Lung (tissue), 12 donors: ENCODE measurements around the gene NRG2. TPM values are rescaled to one million over a fixed set of nuclear protein-coding genes. Genes with fewer than 3 reads are reported as not detected.

ENCODE experiments used
- ATAC-seq: fragments of 200-7000 bp; cut with Tn5 transposase; one replicate; pipeline ENCODE4 v1.9.1; 2020; ENCODE audit warnings: moderate number of reproducible peaks; ENCODE audit not compliant: insufficient read depth, low FRiP score
- DNase-seq, 3 donors: peaks; one replicate each; pipeline ENCODE4 v3.0.0-alpha.2; 2013 to 2017
- H3K27ac ChIP-seq, 2 donors: one replicate each; pipeline ENCODE4 v1.5.1; 2013; ENCODE audit warnings: mild to moderate bottlenecking in 2 of 2, moderate library complexity in 2 of 2, control low read depth in 1 of 2, inconsistent platforms in 1 of 2, low read depth in 1 of 2, low read length in 1 of 2
- H3K27me3 ChIP-seq, 3 donors: one replicate each; pipeline ENCODE4 v1.5.1; 2013; ENCODE audit warnings: low read length in 2 of 3; ENCODE audit not compliant: control insufficient read depth in 3 of 3, insufficient read depth in 3 of 3
- H3K36me3 ChIP-seq, 4 donors: one replicate each; pipeline ENCODE4 v1.5.1; 2013; ENCODE audit warnings: low read length in 4 of 4, mild to moderate bottlenecking in 1 of 4, moderate library complexity in 1 of 4; ENCODE audit not compliant: control insufficient read depth in 4 of 4, insufficient read depth in 4 of 4
- H3K4me1 ChIP-seq, 5 donors: one replicate each; pipeline ENCODE4 v1.5.1; 2013; ENCODE audit warnings: low read length in 5 of 5, mild to moderate bottlenecking in 2 of 5, moderate library complexity in 1 of 5; ENCODE audit not compliant: control insufficient read depth in 5 of 5, insufficient read depth in 5 of 5
- H3K4me3 ChIP-seq: one replicate; pipeline ENCODE4 v1.5.1; 2013; ENCODE audit warnings: mild to moderate bottlenecking, control low read depth, moderate library complexity
- H3K9ac ChIP-seq, 2 donors: one replicate each; pipeline ENCODE4 v1.5.1; 2013; ENCODE audit warnings: low read length in 2 of 2, control low read depth in 1 of 2; ENCODE audit not compliant: insufficient read depth in 1 of 2
- H3K9me3 ChIP-seq, 4 donors: one replicate each; pipeline ENCODE4 v1.5.1; 2013; ENCODE audit warnings: low read length in 3 of 4, mild to moderate bottlenecking in 1 of 4, moderate library complexity in 1 of 4; ENCODE audit not compliant: control insufficient read depth in 4 of 4, insufficient read depth in 3 of 4
- WGBS, 2 donors: extraction: QIAGEN DNeasy Blood & Tissue Kit; methylation state at CpG; one replicate each; pipeline ENCODE4 v1.1.7; 2013; 5-methylcytosine and 5-hydroxymethylcytosine counted together
- polyA plus RNA-seq, 2 donors: library from polyadenylated mRNA; stranded (reverse); fragments of 200-250 nt; gene quantifications; one replicate each; pipeline ENCODE4 v1.2.1, GENCODE V29; 2013
- total RNA-seq, 2 donors: library from RNA; depleted of rRNA in 1 of 2; stranded (reverse); fragments of >200 nt in 1 of 2; gene quantifications; one replicate each; pipeline ENCODE4 v1.2.1, GENCODE V29; 2014 to 2021
- TF ChIP-seq, protein P1 (sequence below): IDR thresholded peaks from 2 replicates; pipeline ENCODE4 v1.5.1; 2012; ENCODE audit warnings: mild to moderate bottlenecking; ENCODE audit errors: control extremely low read depth, extremely low read depth
- donor health status: control.
- donor health status: control.
- donor health status: Bipolar disorder and iron deficiency.
- donor health status: healthy.
- donor health status: DM: yes; HTN: yes; CAD: no.

Gene NRG2
- total and polyA plus RNA-seq, 4 donors, result 0.41 to 3.0 (median 1.0) TPM

DNA sequence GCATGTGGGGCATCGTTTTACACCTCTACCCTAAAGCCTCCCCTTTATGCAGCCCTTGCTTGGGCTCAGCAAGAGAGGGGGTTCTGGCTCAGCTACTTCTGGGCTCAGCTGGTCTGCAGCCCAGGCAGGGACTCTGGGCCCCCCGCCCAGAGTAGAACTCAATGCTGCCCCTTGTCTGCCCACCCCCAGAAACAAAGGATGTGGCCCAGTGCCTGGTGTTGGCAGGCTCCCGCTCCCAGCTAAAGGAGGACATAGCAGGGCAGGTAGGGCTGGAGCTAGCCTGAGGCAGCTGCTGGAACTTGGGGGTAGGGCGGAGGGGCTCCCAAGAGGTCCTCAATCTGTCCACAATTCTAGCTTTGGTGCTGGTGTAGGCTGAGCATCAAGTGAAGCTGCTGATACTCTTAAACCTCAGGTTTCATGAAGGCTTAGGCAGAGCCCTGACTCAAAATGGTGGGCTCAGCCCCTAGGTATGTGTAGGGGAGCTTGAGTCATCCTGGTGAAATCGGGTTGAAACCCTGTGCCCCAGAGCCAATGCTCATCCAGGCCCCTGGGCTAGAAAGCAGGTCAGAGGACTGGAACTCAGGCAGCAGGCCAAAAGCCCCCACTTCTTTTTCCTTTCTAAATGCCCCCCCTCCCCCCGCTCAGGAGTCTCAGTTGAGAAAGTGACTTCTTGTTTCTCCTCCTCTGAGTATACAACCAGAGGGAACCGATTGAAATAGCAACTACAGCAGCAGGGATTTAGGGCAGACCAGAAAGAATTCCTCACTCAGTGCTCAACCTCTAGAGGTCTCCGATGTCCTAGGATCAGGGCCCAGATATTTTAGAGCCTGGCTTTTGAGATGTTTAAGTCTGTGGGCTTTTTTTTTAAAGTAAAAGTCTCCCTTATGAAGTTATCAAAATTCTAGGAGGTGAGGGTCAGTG, 236.1 kb downstream of the NRG2 start:
- Histone ChIP-seq H3K27ac (no peak overlapping the region), H3K4me3 (no peak overlapping the region), H3K9ac (no peak overlapping the region), H3K36me3 (no peaks in the 10 kb centered on the region), H3K9me3 (peaks cover 0 to 3% (median 0%) of the 10 kb centered on the region in 4 donors), H3K4me1 (no peaks in the 10 kb centered on the region), H3K27me3 (no peaks in the 10 kb centered on the region)
- ATAC-seq (no peak), DNase-seq (no peak)
- TF ChIP-seq, protein P1, sequence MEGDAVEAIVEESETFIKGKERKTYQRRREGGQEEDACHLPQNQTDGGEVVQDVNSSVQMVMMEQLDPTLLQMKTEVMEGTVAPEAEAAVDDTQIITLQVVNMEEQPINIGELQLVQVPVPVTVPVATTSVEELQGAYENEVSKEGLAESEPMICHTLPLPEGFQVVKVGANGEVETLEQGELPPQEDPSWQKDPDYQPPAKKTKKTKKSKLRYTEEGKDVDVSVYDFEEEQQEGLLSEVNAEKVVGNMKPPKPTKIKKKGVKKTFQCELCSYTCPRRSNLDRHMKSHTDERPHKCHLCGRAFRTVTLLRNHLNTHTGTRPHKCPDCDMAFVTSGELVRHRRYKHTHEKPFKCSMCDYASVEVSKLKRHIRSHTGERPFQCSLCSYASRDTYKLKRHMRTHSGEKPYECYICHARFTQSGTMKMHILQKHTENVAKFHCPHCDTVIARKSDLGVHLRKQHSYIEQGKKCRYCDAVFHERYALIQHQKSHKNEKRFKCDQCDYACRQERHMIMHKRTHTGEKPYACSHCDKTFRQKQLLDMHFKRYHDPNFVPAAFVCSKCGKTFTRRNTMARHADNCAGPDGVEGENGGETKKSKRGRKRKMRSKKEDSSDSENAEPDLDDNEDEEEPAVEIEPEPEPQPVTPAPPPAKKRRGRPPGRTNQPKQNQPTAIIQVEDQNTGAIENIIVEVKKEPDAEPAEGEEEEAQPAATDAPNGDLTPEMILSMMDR, result no peak
- WGBS, 2 donors, result 69 to 73% methylated on average over 8 of the region's 8 CpGs

DNA sequence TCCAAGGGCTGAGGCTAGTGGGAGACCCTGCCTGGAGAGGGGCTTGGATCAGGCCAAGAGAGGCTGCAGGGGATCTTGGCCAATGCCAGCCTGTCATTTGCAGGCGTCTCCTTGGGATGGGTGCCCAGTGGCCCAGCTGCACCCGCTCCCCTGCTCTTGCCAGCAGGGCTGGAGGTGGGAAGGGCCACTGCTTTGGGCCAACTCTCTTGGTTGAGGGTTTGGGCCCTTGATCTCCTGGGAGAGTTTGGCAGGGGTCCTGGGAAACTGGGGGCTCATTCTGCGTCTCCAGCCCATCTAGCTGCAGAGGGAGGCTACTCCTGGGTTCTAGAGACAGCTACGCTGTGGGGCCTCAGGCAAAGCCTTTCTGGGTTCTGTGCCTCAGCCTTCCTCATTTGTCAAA, 237.0 kb downstream of the NRG2 start:
- Histone ChIP-seq H3K4me3 (no peak overlapping the region), H3K9ac (no peak overlapping the region), H3K27me3 (no peaks in the 10 kb centered on the region), H3K9me3 (peaks cover 0 to 3% (median 0%) of the 10 kb centered on the region in 4 donors), H3K27ac (no peak overlapping the region), H3K36me3 (no peaks in the 10 kb centered on the region), H3K4me1 (no peaks in the 10 kb centered on the region)
- ATAC-seq (no peak), DNase-seq (no peak)
- TF ChIP-seq, protein P1, result no peak
- 91 to 96% methylated on average over 4 of the region's 4 CpGs for WGBS, 2 donors

DNA sequence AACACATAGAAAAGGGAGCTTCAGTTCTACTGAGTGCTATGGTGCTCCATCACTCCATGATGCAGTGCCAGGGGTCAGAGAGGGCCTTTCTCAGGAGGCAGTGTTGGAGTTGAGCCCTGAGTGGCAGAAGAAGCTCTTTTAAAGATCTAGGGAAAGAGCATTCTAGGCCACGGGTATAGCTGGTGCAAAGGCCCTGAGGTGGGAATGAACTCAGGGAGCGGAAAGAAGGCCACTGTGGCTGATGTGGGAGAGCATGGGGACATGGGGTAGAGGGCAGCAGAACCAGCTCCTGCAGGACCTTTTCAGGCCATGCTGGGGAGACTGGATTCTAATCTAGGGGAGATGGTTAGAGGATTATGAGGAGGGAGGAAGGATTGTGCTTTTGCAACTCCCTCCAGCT, 237.6 kb downstream of the NRG2 start:
- H3K9ac ChIP-seq, result no peak overlapping the region
- TF ChIP-seq, protein P1, result no peak
- DNase-seq (no peak), ATAC-seq (no peak)
- H3K27ac ChIP-seq, result no peak overlapping the region
- no peaks in the 10 kb centered on the region for H3K27me3 ChIP-seq
- 92 to 95% methylated on average over 2 of the region's 2 CpGs for WGBS, 2 donors
- no peaks in the 10 kb centered on the region for H3K36me3 ChIP-seq
- H3K9me3 ChIP-seq, result peaks cover 0 to 3% (median 0%) of the 10 kb centered on the region in 4 donors
- no peak overlapping the region for H3K4me3 ChIP-seq
- H3K4me1 ChIP-seq, result no peaks in the 10 kb centered on the region
